IMR-90 (cell line): Measurements from ENCODE around the gene IL12A. TPM values are rescaled to one million over a fixed set of nuclear protein-coding genes. Genes with fewer than 3 reads are reported as not detected.

Source experiments
- ATAC-seq: fragments of 200-7000 bp; cut with Tn5 transposase; 2 replicates; pipeline ENCODE4 v1.9.1; 2020; ENCODE audit warnings: low read depth, mild to moderate bottlenecking, moderate library complexity
- BruUV-seq: library from RNA; stranded (reverse); fragments of 400-500 nt; replicated peaks from 2 replicates; lab custom pipeline; 2021; lab: Mats Ljungman, UMichigan
- CTCF ChIA-PET: fragments of 300-600 bp; formaldehyde crosslinking; extraction: SDS; loops from one replicate; lab custom pipeline; 2021; ENCODE audit warnings: antibody characterized with exemption; lab: Yijun Ruan, JAX
- POLR2A ChIA-PET: fragments of 300-600 bp; sonication (Branson Sonifier 250); formaldehyde crosslinking; loops from one replicate; lab custom pipeline; 2022; ENCODE audit warnings: antibody characterized with exemption; ENCODE audit not compliant: unreplicated experiment; lab: Charles Lee
- DNase-seq: peaks from one replicate; pipeline ENCODE4 v3.0.0; 2013
- H2AFZ ChIP-seq: replicated peaks from 2 replicates; pipeline ENCODE3; 2013; ENCODE audit warnings: low read length, mild to moderate bottlenecking; ENCODE audit not compliant: poor library complexity
- H2AK5ac ChIP-seq: 2 replicates; pipeline ENCODE4 v1.6.1; 2013; ENCODE audit warnings: low read depth, low read length, inconsistent platforms
- H2AK9ac ChIP-seq: replicated peaks from 2 replicates; pipeline ENCODE3; 2013; ENCODE audit warnings: mild to moderate bottlenecking, low read depth, low read length, moderate library complexity; ENCODE audit not compliant: poor library complexity
- H2BK120ac ChIP-seq: 2 replicates; pipeline ENCODE4 v1.6.1; 2013; ENCODE audit warnings: low read depth, low read length, inconsistent platforms
- H2BK15ac ChIP-seq: 3 replicates; pipeline ENCODE4 v1.6.1; 2013; ENCODE audit warnings: low read depth, low read length, inconsistent platforms
- H2BK20ac ChIP-seq: 2 replicates; pipeline ENCODE4 v1.6.1; 2013; ENCODE audit warnings: low read depth, mild to moderate bottlenecking, inconsistent platforms, low read length, moderate library complexity
- H2BK5ac ChIP-seq: 2 replicates; pipeline ENCODE4 v1.6.1; 2013; ENCODE audit warnings: mild to moderate bottlenecking, low read depth, low read length, inconsistent platforms; ENCODE audit not compliant: poor library complexity, severe bottlenecking
- H3K14ac ChIP-seq: replicated peaks from 2 replicates; pipeline ENCODE4 v1.6.1; 2013; ENCODE audit warnings: low read depth, low read length, inconsistent platforms
- H3K18ac ChIP-seq: 2 replicates; pipeline ENCODE4 v1.6.1; 2013; ENCODE audit warnings: low read depth, low read length, control low read depth
- H3K23ac ChIP-seq: 2 replicates; pipeline ENCODE4 v1.6.1; 2013; ENCODE audit warnings: low read depth, low read length, inconsistent platforms
- H3K27ac ChIP-seq: 2 replicates; pipeline ENCODE4 v1.5.1; 2013; ENCODE audit warnings: mild to moderate bottlenecking, control low read depth, low read length; ENCODE audit not compliant: insufficient read depth
- H3K27me3 ChIP-seq: 2 replicates; pipeline ENCODE4 v1.6.1; 2013; ENCODE audit warnings: low read length; ENCODE audit not compliant: control insufficient read depth, insufficient read depth
- H3K36me3 ChIP-seq: 2 replicates; pipeline ENCODE4 v1.6.1; 2013; ENCODE audit warnings: low read length, mixed read lengths; ENCODE audit not compliant: control insufficient read depth, insufficient read depth
- H3K4ac ChIP-seq: 2 replicates; pipeline ENCODE4 v1.6.1; 2013; ENCODE audit warnings: low read depth, low read length, inconsistent platforms
- H3K4me1 ChIP-seq: 2 replicates; pipeline ENCODE4 v1.6.1; 2013; ENCODE audit warnings: low read length, mixed read lengths; ENCODE audit not compliant: control insufficient read depth, insufficient read depth
- H3K4me2 ChIP-seq: 2 replicates; pipeline ENCODE4 v1.6.1; 2013; ENCODE audit warnings: low read depth, mild to moderate bottlenecking, control low read depth, low read length, moderate library complexity
- H3K4me3 ChIP-seq: 2 replicates; pipeline ENCODE4 v1.5.1; 2013; ENCODE audit warnings: low read depth, mild to moderate bottlenecking, control low read depth, low read length, moderate library complexity; ENCODE audit not compliant: insufficient read depth
- H3K56ac ChIP-seq: 2 replicates; pipeline ENCODE4 v1.6.1; 2013; ENCODE audit warnings: low read length, inconsistent platforms; ENCODE audit not compliant: insufficient read depth; ENCODE audit errors: extremely low read depth
- H3K79me1 ChIP-seq, 2 experiments: 2 replicates each; pipeline ENCODE4 v1.6.1; 2013; ENCODE audit warnings: low read length in 2 of 2, inconsistent platforms in 1 of 2, low read depth in 1 of 2
- H3K9ac ChIP-seq: 2 replicates; pipeline ENCODE4 v1.6.1; 2013; ENCODE audit warnings: low read depth, low read length, control low read depth
- H3K9me1 ChIP-seq: 2 replicates; pipeline ENCODE4 v1.6.1; 2013; ENCODE audit warnings: low read length, inconsistent platforms; ENCODE audit not compliant: insufficient read depth
- H3K9me3 ChIP-seq: 2 replicates; pipeline ENCODE4 v1.6.1; 2013; ENCODE audit warnings: low read length; ENCODE audit not compliant: control insufficient read depth, insufficient read depth
- H4K20me1 ChIP-seq: 2 replicates; pipeline ENCODE4 v1.6.1; 2013; ENCODE audit warnings: low read length, inconsistent platforms; ENCODE audit not compliant: insufficient read depth
- H4K5ac ChIP-seq: 2 replicates; pipeline ENCODE4 v1.6.1; 2013; ENCODE audit warnings: mild to moderate bottlenecking, low read depth, low read length, control low read depth
- H4K8ac ChIP-seq, 2 experiments: 2 replicates each; pipeline ENCODE4 v1.6.1; 2013; ENCODE audit warnings: low read depth in 2 of 2, low read length in 2 of 2, control low read depth in 1 of 2, inconsistent platforms in 1 of 2
- H4K91ac ChIP-seq: 2 replicates; pipeline ENCODE4 v1.6.1; 2013; ENCODE audit warnings: low read depth, low read length, inconsistent platforms; ENCODE audit not compliant: insufficient read depth
- CEBPB ChIP-seq: IDR thresholded peaks from 2 replicates; pipeline ENCODE4 v1.6.1; 2012; ENCODE audit warnings: low read depth, low read length, improper control_type of control experiment
- CHD1 ChIP-seq: IDR thresholded peaks from 2 replicates; pipeline ENCODE4 v1.6.1; 2012; ENCODE audit warnings: low read depth, low read length, improper control_type of control experiment
- MAFK ChIP-seq: IDR thresholded peaks from 2 replicates; pipeline ENCODE4 v1.6.1; 2012; ENCODE audit warnings: low read depth, low read length, improper control_type of control experiment
- MXI1 ChIP-seq: IDR thresholded peaks from 2 replicates; pipeline ENCODE4 v1.6.1; 2012; ENCODE audit warnings: low read depth, mild to moderate bottlenecking, low read length, moderate library complexity, borderline replicate concordance
- RCOR1 ChIP-seq: IDR thresholded peaks from 2 replicates; pipeline ENCODE4 v1.6.1; 2012; ENCODE audit warnings: mild to moderate bottlenecking, low read length, improper control_type of control experiment; ENCODE audit not compliant: insufficient replicate concordance
- WGBS, 2 experiments: methylation state at CpG; one replicate each; pipeline versions ENCODE4 v1.1.5 to v1.1.7; 2013; ENCODE audit warnings: missing lambda C conversion rate in 2 of 2; ENCODE audit not compliant: insufficient read length in 1 of 2; ENCODE audit errors: extremely low coverage in 2 of 2; 5-methylcytosine and 5-hydroxymethylcytosine counted together
- dilution Hi-C: fragments of 300-500 bp; cut with HindIII; formaldehyde crosslinking; loops from one replicate; pipeline ENCODE4 v1.14.3; 2018; ENCODE audit warnings: low sequenced_read_pairs; ENCODE audit not compliant: unreplicated experiment
- in situ Hi-C: fragments of 300-500 bp; cut with MboI; formaldehyde crosslinking; loops from 3 replicates; pipeline ENCODE4 v1.14.3; 2019; ENCODE audit warnings: low sequenced_read_pairs, inconsistent platforms, mixed read lengths
- intact Hi-C: fragments of 100-400 bp; cut with micrococcal nuclease; formaldehyde crosslinking; loops from 2 replicates; pipeline ENCODE4 v1.10.0; 2022
- polyA plus RNA-seq, 3 experiments: library from polyadenylated mRNA; depleted of rRNA; stranded (reverse); fragments of >200 nt; gene quantifications; 2 replicates each; pipeline ENCODE4 v1.2.3, GENCODE V29; 2012; ENCODE audit warnings: low replicate concordance in 1 of 3
- total RNA-seq: library from RNA; depleted of rRNA; stranded (reverse); fragments of >200 nt; gene quantifications from 2 replicates; pipeline ENCODE4 v1.2.3, GENCODE V29; 2012

Gene IL12A
- total and polyA plus RNA-seq, 2 of the 4 experiments (the other 2 are of a cell fraction): 0.90 to 2.9 TPM

GRCh38 chr3:160006282-160007163 lies 17.9 kb downstream of the IL12A start (continued):
- TF ChIP-seq CHD1: no peak
- TF ChIP-seq MAFK: no peak
- no peak for TF ChIP-seq MXI1
- TF ChIP-seq CEBPB: no peak

- H3K36me3 ChIP-seq: no peaks in the 10 kb centered on the region
- H2BK20ac ChIP-seq: no peak overlapping the region
- no peaks in the 10 kb centered on the region; the same call in 1 of the 2 replicates for H3K9me1 ChIP-seq
- no TSS peak for BruUV-seq
- H3K9me3 ChIP-seq: no peaks in the 10 kb centered on the region
- H3K79me1 ChIP-seq: no peaks in the 10 kb centered on the region
- H2AFZ ChIP-seq: no peak overlapping the region
- 0 out of 2 replicates have a peak, but pooled peaks cover 1% of the 10 kb centered on the region for H3K4me1 ChIP-seq
- TF ChIP-seq RCOR1: no peak
- TF ChIP-seq CEBPB: peak; percentile 27; the same call in 1 of the 2 replicates
- H3K9ac ChIP-seq: no peak overlapping the region
- H3K14ac ChIP-seq: no peak overlapping the region
- no peak overlapping the region for H4K91ac ChIP-seq
- H4K5ac ChIP-seq: no peak overlapping the region
- no peak overlapping the region for H3K56ac ChIP-seq
- no CpG with 5 or more reads among the region's 4 CpGs for WGBS, 2 experiments
- DNase-seq: no peak
- no peak overlapping the region for H2BK15ac ChIP-seq
- dilution Hi-C loops (no loop called here), intact Hi-C loops (no loop called here), in situ Hi-C loops (loop anchor here (5.0 to 25.0 kb wide), 3 partner anchors 182 to 747 kb away; no protein-coding TSS in a partner anchor)
- no peak overlapping the region for H2AK5ac ChIP-seq
- no peak overlapping the region for H3K23ac ChIP-seq
- H2BK5ac ChIP-seq: no peak overlapping the region
- no peak overlapping the region for H3K4me2 ChIP-seq
- no peak overlapping the region for H3K4me3 ChIP-seq
- no peaks in the 10 kb centered on the region for H4K20me1 ChIP-seq
- no peak overlapping the region for H2BK120ac ChIP-seq
- no peak overlapping the region for H3K4ac ChIP-seq
- ChIA-PET POLR2A (no interaction called here), CTCF (interaction anchor here (0.9 kb wide), 1 partner anchor 180 kb away, joined by 5 read pairs; no protein-coding TSS in a partner anchor)
- no peaks in the 10 kb centered on the region for H3K27me3 ChIP-seq
- no peak overlapping the region for H2AK9ac ChIP-seq
- ATAC-seq: no peak
- H3K18ac ChIP-seq: no peak overlapping the region
- H4K8ac ChIP-seq: no peak overlapping the region
- H3K27ac ChIP-seq: no peak overlapping the region
Measured at GRCh38 chr3:160008961-160009360, 20.3 kb downstream of the IL12A start.
